Coronary artery (tissue), 2 donors: ENCODE measurements around the gene ST6GALNAC2.

Experiments
- DNase-seq: peaks from one replicate; pipeline ENCODE4 v3.0.0-alpha.2; 2017; ENCODE audit warnings: low spot score
- H3K27ac ChIP-seq, 2 donors: fragments of 200-600 bp; sonication (generic); one replicate each; pipeline ENCODE4 v1.5.1; 2016 to 2019
- H3K4me3 ChIP-seq: fragments of 200-600 bp; sonication (generic); 2 replicates; pipeline ENCODE4 v1.5.1; 2016; ENCODE audit warnings: mild to moderate bottlenecking, moderate library complexity
- TF ChIP-seq, protein P1 (sequence below): fragments of 200-600 bp; sonication (generic); IDR thresholded peaks from one replicate; pipeline ENCODE4 v1.5.1; 2019; ENCODE audit warnings: antibody characterized with exemption

The ST6GALNAC2 gene

DNA sequence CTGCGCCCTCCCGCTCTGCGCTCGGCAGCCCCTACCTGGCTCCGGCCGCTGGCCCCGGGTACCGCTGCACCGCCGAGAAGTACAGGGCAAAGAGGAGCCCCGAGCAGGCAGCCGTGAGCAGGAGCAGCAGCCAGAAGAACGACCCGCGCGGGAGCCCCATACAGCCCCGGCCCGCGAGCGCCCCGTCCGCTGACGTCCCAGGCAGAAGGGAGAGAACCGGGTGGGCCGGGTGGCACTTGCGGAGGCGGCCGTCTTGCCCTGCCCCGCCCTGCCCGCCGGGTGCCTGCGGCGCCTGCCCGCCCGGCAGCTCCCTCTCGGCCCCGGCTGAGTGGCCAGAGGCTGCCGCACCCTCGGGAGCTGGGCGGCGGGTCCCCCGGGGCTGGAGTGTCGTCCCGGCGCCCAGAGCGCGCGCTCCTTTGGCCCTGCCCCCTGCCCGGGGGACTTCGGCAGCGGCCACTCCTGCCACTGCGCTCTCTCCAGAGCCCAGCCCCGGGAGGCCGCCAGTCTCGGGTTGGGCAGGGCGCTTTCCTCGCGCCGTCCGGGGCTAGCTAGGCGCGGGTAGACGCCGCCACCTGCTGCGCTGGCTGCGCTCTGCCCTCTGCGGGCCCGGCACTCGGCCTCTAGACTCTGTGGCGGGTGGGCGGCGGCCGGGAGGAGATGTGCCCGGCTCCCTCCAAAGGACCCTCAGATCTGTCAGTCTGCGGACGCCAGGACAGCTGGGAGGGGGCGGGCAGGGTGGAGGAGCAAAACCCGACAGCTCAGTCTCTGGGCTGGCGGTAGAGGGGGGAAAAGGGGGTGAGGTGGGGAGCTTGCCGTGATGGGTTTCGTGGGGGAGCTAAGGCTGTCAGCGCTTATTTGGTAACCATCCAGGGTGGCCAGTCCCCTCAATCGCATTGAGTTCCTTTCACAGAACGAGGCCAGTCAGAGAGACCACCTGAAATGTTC is at the start of gene ST6GALNAC2:
TSS of gene ST6GALNAC2 (minus strand) at position 212 of the 945 bp plus-strand sequence. CDS start at position 160, 52 bp downstream.
- TF ChIP-seq, protein P1, sequence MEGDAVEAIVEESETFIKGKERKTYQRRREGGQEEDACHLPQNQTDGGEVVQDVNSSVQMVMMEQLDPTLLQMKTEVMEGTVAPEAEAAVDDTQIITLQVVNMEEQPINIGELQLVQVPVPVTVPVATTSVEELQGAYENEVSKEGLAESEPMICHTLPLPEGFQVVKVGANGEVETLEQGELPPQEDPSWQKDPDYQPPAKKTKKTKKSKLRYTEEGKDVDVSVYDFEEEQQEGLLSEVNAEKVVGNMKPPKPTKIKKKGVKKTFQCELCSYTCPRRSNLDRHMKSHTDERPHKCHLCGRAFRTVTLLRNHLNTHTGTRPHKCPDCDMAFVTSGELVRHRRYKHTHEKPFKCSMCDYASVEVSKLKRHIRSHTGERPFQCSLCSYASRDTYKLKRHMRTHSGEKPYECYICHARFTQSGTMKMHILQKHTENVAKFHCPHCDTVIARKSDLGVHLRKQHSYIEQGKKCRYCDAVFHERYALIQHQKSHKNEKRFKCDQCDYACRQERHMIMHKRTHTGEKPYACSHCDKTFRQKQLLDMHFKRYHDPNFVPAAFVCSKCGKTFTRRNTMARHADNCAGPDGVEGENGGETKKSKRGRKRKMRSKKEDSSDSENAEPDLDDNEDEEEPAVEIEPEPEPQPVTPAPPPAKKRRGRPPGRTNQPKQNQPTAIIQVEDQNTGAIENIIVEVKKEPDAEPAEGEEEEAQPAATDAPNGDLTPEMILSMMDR: no peak
- no peak for DNase-seq
- peak within 1 kb of the TSS; percentile 88 for H3K4me3 ChIP-seq
- H3K27ac ChIP-seq: peak within 1 kb of the TSS in 1 of 2 donors; percentile 33

DNA sequence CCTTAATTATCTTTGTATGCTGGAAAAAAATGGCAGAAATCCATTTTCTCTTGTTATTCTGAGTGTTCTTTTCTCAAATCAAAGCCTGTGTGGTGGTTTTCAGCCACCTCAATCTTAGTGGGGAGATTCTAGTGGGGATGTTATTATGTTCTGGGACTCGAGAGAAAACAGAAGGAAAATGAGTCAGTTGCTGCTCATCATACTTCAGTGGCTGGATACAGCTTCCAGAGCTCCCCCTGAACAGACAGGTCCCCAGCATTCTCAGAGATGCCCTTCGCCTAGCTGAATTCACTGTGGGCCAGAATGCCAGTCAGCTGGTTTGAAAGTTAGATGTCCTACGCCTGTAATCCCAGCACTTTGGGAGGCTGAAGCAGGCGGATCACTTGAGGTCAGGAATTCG is 49.4 kb upstream of the ST6GALNAC2 start:
- TF ChIP-seq, protein P1: no peak
- no peak for DNase-seq
- Histone ChIP-seq H3K27ac (no peak overlapping the region), H3K4me3 (no peak overlapping the region)

DNA sequence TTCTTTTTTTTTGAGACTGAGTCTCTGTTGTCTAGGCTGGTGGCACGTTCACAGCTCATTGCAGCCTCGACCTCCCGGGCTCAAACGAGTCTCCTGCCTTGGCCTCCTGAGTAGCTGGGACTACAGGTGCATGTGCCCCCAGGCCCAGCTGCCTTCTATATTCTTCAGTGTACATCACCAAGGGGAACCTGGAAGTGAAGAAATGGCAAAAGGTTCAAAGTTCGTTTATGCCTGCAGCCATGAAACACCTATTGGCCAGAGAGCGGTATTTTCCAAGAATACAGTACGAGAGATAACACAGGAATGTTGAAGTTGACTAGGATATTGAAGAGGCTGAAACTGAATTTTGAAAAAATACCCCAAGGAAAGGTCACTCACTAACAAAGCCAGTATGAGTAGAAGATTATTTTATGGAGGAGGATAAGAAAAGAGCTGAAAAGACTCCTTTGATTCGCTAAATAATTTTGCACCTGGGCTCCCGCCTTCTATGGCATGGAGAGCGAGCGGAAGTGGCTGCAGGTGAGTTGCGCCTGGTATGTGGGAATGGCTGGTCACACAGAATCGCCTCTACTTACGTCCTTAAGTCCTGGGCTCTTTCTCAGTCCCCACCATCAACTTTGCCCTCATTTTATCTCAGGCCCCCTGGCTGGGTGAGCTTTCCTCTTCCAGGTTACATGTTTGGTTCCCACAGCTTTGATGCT is 48.1 kb upstream of the ST6GALNAC2 start:
- no peak for DNase-seq
- no peak overlapping the region for H3K4me3 ChIP-seq
- TF ChIP-seq, protein P1: no peak
- H3K27ac ChIP-seq: no peak overlapping the region

DNA sequence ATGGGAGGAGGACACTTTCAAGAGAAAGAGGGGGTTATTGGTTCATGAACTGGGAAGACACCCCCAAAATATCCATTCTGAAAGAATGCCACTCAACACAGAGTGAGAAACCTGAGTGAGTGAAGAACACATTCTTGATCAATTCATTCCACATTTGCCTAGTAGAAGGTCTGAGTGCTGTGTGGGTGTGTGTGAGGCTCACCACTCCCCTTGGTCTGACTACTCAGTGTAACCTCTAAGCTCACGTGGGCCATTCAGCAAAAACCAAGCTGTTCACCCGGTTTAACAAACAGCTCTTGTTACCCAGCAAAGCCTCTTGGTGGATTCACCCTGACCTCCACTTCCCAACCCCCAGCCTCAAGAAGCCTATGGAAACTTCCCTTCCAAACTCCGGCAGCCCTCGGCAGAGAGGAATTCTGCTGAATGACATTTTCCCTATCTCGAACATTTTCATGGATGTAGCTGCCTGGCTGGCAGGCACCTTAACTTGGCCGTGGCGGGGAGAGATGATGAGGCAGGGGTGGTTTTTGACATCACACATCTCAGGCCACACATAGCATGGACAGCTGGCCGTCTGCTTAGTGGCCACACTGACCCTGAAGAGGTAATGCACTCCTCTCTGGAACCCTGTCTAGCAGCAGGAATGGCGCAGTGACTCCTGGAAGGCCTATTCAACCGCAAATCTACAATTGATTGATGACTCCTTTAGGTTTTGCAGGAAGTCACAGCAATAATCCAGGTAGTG is 46.3 kb upstream of the ST6GALNAC2 start:
- no peak for DNase-seq
- H3K27ac ChIP-seq: no peak overlapping the region
- TF ChIP-seq, protein P1: no peak
- H3K4me3 ChIP-seq: no peak overlapping the region

DNA sequence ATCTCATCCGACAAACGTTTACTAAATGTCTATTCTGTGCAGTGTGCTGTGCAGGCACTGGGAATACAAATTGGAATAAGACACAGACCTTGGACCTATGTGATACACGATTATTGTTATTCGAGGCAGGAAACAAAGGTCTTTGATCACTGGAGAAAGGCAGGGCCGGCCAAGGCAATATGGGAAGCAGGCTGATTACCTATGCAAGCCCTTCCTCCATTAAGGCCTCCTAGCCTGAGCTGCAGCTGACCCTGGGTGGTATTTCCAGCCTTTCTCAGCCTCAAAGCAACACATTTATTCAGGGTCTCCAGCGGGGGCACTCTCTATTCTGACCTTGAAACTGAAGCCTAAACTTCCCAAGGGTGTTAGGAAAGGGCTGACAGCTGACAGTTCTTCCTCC is 44.5 kb upstream of the ST6GALNAC2 start:
- TF ChIP-seq, protein P1: no peak
- H3K27ac ChIP-seq: no peak overlapping the region
- no peak for DNase-seq
- no peak overlapping the region for H3K4me3 ChIP-seq

DNA sequence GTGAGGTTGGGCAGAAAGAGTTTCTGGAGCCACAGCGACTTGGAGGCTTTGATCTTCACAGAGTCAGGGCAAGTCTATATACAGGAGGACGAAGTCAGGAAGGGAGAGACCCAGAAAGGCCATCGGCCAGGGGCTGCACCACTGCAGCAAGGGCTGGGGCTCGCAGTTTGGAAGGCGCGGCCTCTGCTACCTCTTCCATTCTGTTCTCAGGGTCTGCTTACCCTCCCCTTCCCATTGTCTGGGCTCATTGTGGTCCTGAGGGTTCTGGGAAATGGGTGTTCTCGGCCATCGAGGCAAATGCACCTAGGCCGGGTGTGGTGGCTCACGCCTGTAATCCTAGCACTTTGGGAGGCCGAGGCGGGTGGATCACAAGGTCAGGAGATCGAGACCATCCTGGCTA is 41.9 kb upstream of the ST6GALNAC2 start:
- TF ChIP-seq, protein P1: no peak
- H3K4me3 ChIP-seq: no peak overlapping the region
- no peak overlapping the region for H3K27ac ChIP-seq
- DNase-seq: no peak
